Lower lobe of right lung (tissue), 2 donors: ENCODE data around the gene LTA. TPM values are rescaled to one million over a fixed set of nuclear protein-coding genes. Genes with fewer than 3 reads are reported as not detected.

ENCODE experiments used
- ATAC-seq, 2 donors: fragments of 200-7000 bp; cut with Tn5 transposase; one replicate each; pipeline ENCODE4 v1.9.1; 2020 to 2022; ENCODE audit warnings: mild to moderate bottlenecking in 2 of 2, moderate library complexity in 2 of 2
- DNase-seq: peaks from one replicate; pipeline ENCODE4 v3.0.0-alpha.2; 2020
- H3K27ac ChIP-seq: fragments of 200-600 bp; one replicate; pipeline ENCODE4 v1.8.0; 2022
- H3K27me3 ChIP-seq: fragments of 200-600 bp; one replicate; pipeline ENCODE4 v1.8.0; 2022; ENCODE audit warnings: low read depth
- H3K36me3 ChIP-seq: fragments of 200-600 bp; one replicate; pipeline ENCODE4 v1.8.0; 2022; ENCODE audit warnings: mild to moderate bottlenecking
- H3K4me1 ChIP-seq: fragments of 200-600 bp; one replicate; pipeline ENCODE4 v1.8.0; 2022
- H3K4me3 ChIP-seq: fragments of 200-600 bp; one replicate; pipeline ENCODE4 v1.8.0; 2022; ENCODE audit warnings: mild to moderate bottlenecking
- H3K9me3 ChIP-seq: fragments of 200-600 bp; one replicate; pipeline ENCODE4 v1.8.0; 2022
- CTCF ChIP-seq: fragments of 200-600 bp; IDR thresholded peaks from one replicate; pipeline ENCODE4 v1.8.0; 2022; ENCODE audit warnings: antibody characterized with exemption, mild to moderate bottlenecking
- intact Hi-C: fragments of 100-400 bp; cut with DNase I; formaldehyde crosslinking; loops from one replicate; pipeline ENCODE4 v1.11.0; 2022
- total RNA-seq: library from RNA; stranded (reverse); fragmentation: NEBNext Ultra II Directional; extraction: Animal tissue kit (Norgen Biotek cat#: 25700); gene quantifications from one replicate; pipeline ENCODE4 v1.2.1, GENCODE V29; 2021
- donor health status: DM: no; HTN: yes; CAD: no; lungs with severe emphysema.

LTA gene
- total RNA-seq, 1 donor from 2014 or later = not detected

GRCh38 chr6:31558631-31559500, 13.2 kb upstream of the LTA start:
- Histone ChIP-seq H3K27ac (peak overlapping the region; percentile 75), H3K36me3 (peaks cover 53% of the 10 kb centered on the region), H3K4me1 (peaks cover 47% of the 10 kb centered on the region), H3K9me3 (no peaks in the 10 kb centered on the region), H3K27me3 (no peaks in the 10 kb centered on the region), H3K4me3 (peak overlapping the region; percentile 15)
- no peak for TF ChIP-seq CTCF
- ATAC-seq (peak; percentile 79 to 84), DNase-seq (peak; percentile 64)
- intact Hi-C loops = no loop called here

- peak overlapping the region; percentile 75 for H3K27ac ChIP-seq
- H3K27me3 ChIP-seq = no peaks in the 10 kb centered on the region
- TF ChIP-seq CTCF = no peak
- peak in 1 of 2 donors; percentile 4 for ATAC-seq
- DNase-seq = no peak
- H3K9me3 ChIP-seq = no peaks in the 10 kb centered on the region
- intact Hi-C loops = no loop called here
- peak overlapping the region; percentile 2 for H3K4me3 ChIP-seq
- peaks cover 47% of the 10 kb centered on the region for H3K4me1 ChIP-seq
- H3K36me3 ChIP-seq = peaks cover 46% of the 10 kb centered on the region
These were observed 12.5 kb upstream of the LTA start for GRCh38 chr6:31559606-31559957.

- TF ChIP-seq CTCF = peak; percentile 10
- H3K4me3 ChIP-seq = peak overlapping the region; percentile 2
- no peaks in the 10 kb centered on the region for H3K27me3 ChIP-seq
- peak; percentile 68 for DNase-seq
- peak overlapping the region; percentile 75 for H3K27ac ChIP-seq
- H3K4me1 ChIP-seq = peaks cover 47% of the 10 kb centered on the region
- no peaks in the 10 kb centered on the region for H3K9me3 ChIP-seq
- peaks cover 41% of the 10 kb centered on the region for H3K36me3 ChIP-seq
- intact Hi-C loops = no loop called here
- ATAC-seq = peak; percentile 75 to 76
These were observed 12.0 kb upstream of the LTA start for GRCh38 chr6:31559958-31560696.

GRCh38 chr6:31560697-31561058, 11.4 kb upstream of the LTA start:
- H3K4me1 ChIP-seq = peaks cover 47% of the 10 kb centered on the region
- H3K27ac ChIP-seq = peak overlapping the region; percentile 75

More at GRCh38 chr6:31560697-31561058, 11.4 kb upstream of the LTA start:
- peaks cover 41% of the 10 kb centered on the region for H3K36me3 ChIP-seq
- H3K4me3 ChIP-seq = no peak overlapping the region
- ATAC-seq (no peak), DNase-seq (no peak)
- H3K27me3 ChIP-seq = no peaks in the 10 kb centered on the region
- intact Hi-C loops = no loop called here
- no peak for TF ChIP-seq CTCF
- no peaks in the 10 kb centered on the region for H3K9me3 ChIP-seq
